Lower leg skin (tissue), 3 donors: ENCODE measurements around the gene CCPG1.

Source experiments
- CTCF ChIP-seq, 3 donors: fragments of 450-650 bp; IDR thresholded peaks; one replicate each; pipeline ENCODE4 v1.5.1; 2016; ENCODE audit warnings: antibody characterized with exemption in 3 of 3, mild to moderate bottlenecking in 3 of 3, moderate library complexity in 2 of 3
- POLR2A ChIP-seq, 2 donors: fragments of 450-650 bp; IDR thresholded peaks; one replicate each; pipeline ENCODE4 v1.6.1; 2016 to 2017; ENCODE audit warnings: antibody characterized with exemption in 2 of 2, mild to moderate bottlenecking in 1 of 2, moderate library complexity in 1 of 2

GRCh38 chr15:55420171-55420866 is 12.2 kb upstream of the CCPG1 start:
- no peak for TF ChIP-seq CTCF (IDR thresholded peaks at IDR 0.05)
- no peak for TF ChIP-seq POLR2A (IDR thresholded peaks at IDR 0.05)
